Pancreas (tissue), 10 donors: Measurements from ENCODE around the gene CAD. TPM values are rescaled to one million over a fixed set of nuclear protein-coding genes. Genes with fewer than 3 reads are reported as not detected.
A peak's percentile ranks its signal among the peaks of the same experiment; 100 is the strongest.

Experiments
- ATAC-seq, 4 donors: fragments of 200-7000 bp; cut with Tn5 transposase; one replicate each; pipeline versions ENCODE4 v1.8.0 to v1.9.1; 2020; ENCODE audit warnings: mild to moderate bottlenecking in 4 of 4, moderate library complexity in 4 of 4
- DNase-seq, 6 donors: peaks; one replicate each; pipeline ENCODE4 v3.0.0-alpha.2; 2020
- FAIRE-seq: peaks from 2 replicates; lab custom pipeline; 2012; peaks lifted over from hg19 to GRCh38; lab: Jason Lieb, UNC
- H3K27ac ChIP-seq, 4 donors: fragments of 200-600 bp; sonication (generic); 1 replicate in 3 of 4; 2 replicates in 1 of 4; pipeline versions ENCODE4 v1.5.0 to v1.8.0; 2020
- H3K27me3 ChIP-seq, 4 donors: fragments of 200-600 bp; one replicate each; pipeline ENCODE4 v1.8.0; 2021
- H3K36me3 ChIP-seq, 3 donors: fragments of 200-600 bp; sonication (generic) in 1 of 3; one replicate each; pipeline versions ENCODE4 v1.5.0 to v1.8.0; 2020 to 2021
- H3K4me1 ChIP-seq, 3 donors: fragments of 200-600 bp; one replicate each; pipeline ENCODE4 v1.8.0; 2021
- H3K4me3 ChIP-seq, 4 donors: fragments of 200-600 bp; sonication (generic) in 2 of 4; one replicate each; pipeline versions ENCODE4 v1.5.0 to v1.8.0; 2020 to 2021
- H3K9me3 ChIP-seq, 4 donors: fragments of 200-600 bp; one replicate each; pipeline ENCODE4 v1.8.0; 2021
- CTCF ChIP-seq, 4 donors: fragments of 200-600 bp; sonication (generic) in 3 of 4; IDR thresholded peaks; one replicate each; pipeline versions ENCODE4 v1.5.0 to v1.8.0; 2021; ENCODE audit warnings: antibody characterized with exemption in 4 of 4
- WGBS, 2 donors: extraction: QIAGEN DNeasy Blood & Tissue Kit; methylation state at CpG; one replicate each; pipeline ENCODE4 v1.1.7; 2013; 5-methylcytosine and 5-hydroxymethylcytosine counted together
- intact Hi-C, 3 donors: fragments of 100-400 bp; cut with DNase I; formaldehyde crosslinking; loops; one replicate each; pipeline versions ENCODE4 v1.11.1 to v1.14.2; 2022
- polyA plus RNA-seq, 2 donors: library from polyadenylated mRNA; stranded (reverse); fragments of 200-250 nt; gene quantifications; one replicate each; pipeline ENCODE4 v1.2.3, GENCODE V29; 2013
- total RNA-seq, 6 donors: library from RNA; stranded (reverse); fragmentation: NEBNext Ultra II Directional in 4 of 6; extraction: Animal tissue kit (Norgen Biotek cat#: 25700) in 4 of 6; gene quantifications; one replicate each; pipeline versions ENCODE4 v1.2.1 to v1.2.4, GENCODE V29; 2021 to 2023
- donor health status: healthy with polysubstance abuse.
- donor health status: DM: no; HTN: no; CAD: no; lungs with moderate emphysema.
- donor health status: DM: no; HTN: no; CAD: no.
- donor health status: control.
- donor health status: control.
- donor health status: Bipolar disorder and iron deficiency.
- donor health status: DM: yes; HTN: yes; CAD: no.
- donor health status: DM: no; HTN: no; CAD: no.
- donor health status: DM: no; HTN: no; CAD: no.
- donor health status: DM: yes; HTN: yes; CAD: no.

Gene CAD
- total and polyA plus RNA-seq, 8 donors, result 9.6 to 24.6 (median 16.3) TPM

- no peak overlapping the region for H3K4me3 ChIP-seq
- no peaks in the 10 kb centered on the region for H3K4me1 ChIP-seq
- intact Hi-C loops, result no loop called here
- no peak overlapping the region for H3K27ac ChIP-seq
- DNase-seq (no peak), FAIRE-seq (no peak), ATAC-seq (no peak)
- H3K9me3 ChIP-seq, result no peaks in the 10 kb centered on the region
- no peak for TF ChIP-seq CTCF (IDR thresholded peaks at IDR 0.05)
- H3K27me3 ChIP-seq, result no peaks in the 10 kb centered on the region
- 66 to 77% methylated on average over 10 of the region's 10 CpGs for WGBS, 2 donors
- peaks cover 0 to 32% (median 8%) of the 10 kb centered on the region in 3 donors for H3K36me3 ChIP-seq
Measured at GRCh38 chr2:27245116-27245515, 27.9 kb downstream of the CAD start.

- no peak for ATAC-seq
- H3K27ac ChIP-seq, result no peak overlapping the region
- H3K4me1 ChIP-seq, result no peaks in the 10 kb centered on the region
- intact Hi-C loops, result no loop called here
- no peak for DNase-seq
- peaks cover 0 to 27% (median 3%) of the 10 kb centered on the region in 3 donors for H3K36me3 ChIP-seq
- FAIRE-seq, result no peak
- TF ChIP-seq CTCF (IDR thresholded peaks at IDR 0.05), result no peak
- 74 to 80% methylated on average over 4 of the region's 4 CpGs for WGBS, 2 donors
- no peaks in the 10 kb centered on the region for H3K9me3 ChIP-seq
- H3K27me3 ChIP-seq, result no peaks in the 10 kb centered on the region
- no peak overlapping the region for H3K4me3 ChIP-seq
Measured at GRCh38 chr2:27245626-27246025, 28.5 kb downstream of the CAD start.

- H3K4me3 ChIP-seq, result no peak overlapping the region
Measured at GRCh38 chr2:27247893-27248292, 30.7 kb downstream of the CAD start.

GRCh38 chr2:27249159-27249890, 32.2 kb downstream of the CAD start:
- WGBS, 2 donors, result 46 to 50% methylated on average over 12 of the region's 12 CpGs
- no peaks in the 10 kb centered on the region for H3K27me3 ChIP-seq
- peak in 1 of 6 donors; percentile 22 for DNase-seq
- H3K4me1 ChIP-seq, result no peaks in the 10 kb centered on the region
- H3K9me3 ChIP-seq, result no peaks in the 10 kb centered on the region
- no peak for TF ChIP-seq CTCF (IDR thresholded peaks at IDR 0.05)
- no peak for FAIRE-seq
- no peak overlapping the region for H3K4me3 ChIP-seq
- ATAC-seq, result no peak
- H3K27ac ChIP-seq, result no peak overlapping the region
- H3K36me3 ChIP-seq, result no peaks in the 10 kb centered on the region
- intact Hi-C loops, result no loop called here

More at GRCh38 chr2:27247893-27248292, 30.7 kb downstream of the CAD start:
- H3K4me1 ChIP-seq, result no peaks in the 10 kb centered on the region
- DNase-seq (no peak), ATAC-seq (no peak), FAIRE-seq (no peak)
- 58 to 78% methylated on average over 4 of the region's 4 CpGs for WGBS, 2 donors
- no peak for TF ChIP-seq CTCF (IDR thresholded peaks at IDR 0.05)
- H3K27me3 ChIP-seq, result no peaks in the 10 kb centered on the region
- intact Hi-C loops, result no loop called here
- H3K9me3 ChIP-seq, result no peaks in the 10 kb centered on the region
- no peak overlapping the region for H3K27ac ChIP-seq
- H3K36me3 ChIP-seq, result peaks cover 0 to 7% (median 0%) of the 10 kb centered on the region in 3 donors
